Urothelium cell line (cell line): Measurements from ENCODE around the gene BRD1.
A peak's percentile ranks its signal among the peaks of the same experiment; 100 is the strongest.

Source experiments
- DNase-seq: peaks from one replicate; pipeline ENCODE4 v3.0.0; 2011; ENCODE audit warnings: low spot score, mixed read lengths
- FAIRE-seq: peaks from 2 replicates; lab custom pipeline; 2011; peaks lifted over from hg19 to GRCh38; lab: Jason Lieb, UNC

BRD1 gene

DNA sequence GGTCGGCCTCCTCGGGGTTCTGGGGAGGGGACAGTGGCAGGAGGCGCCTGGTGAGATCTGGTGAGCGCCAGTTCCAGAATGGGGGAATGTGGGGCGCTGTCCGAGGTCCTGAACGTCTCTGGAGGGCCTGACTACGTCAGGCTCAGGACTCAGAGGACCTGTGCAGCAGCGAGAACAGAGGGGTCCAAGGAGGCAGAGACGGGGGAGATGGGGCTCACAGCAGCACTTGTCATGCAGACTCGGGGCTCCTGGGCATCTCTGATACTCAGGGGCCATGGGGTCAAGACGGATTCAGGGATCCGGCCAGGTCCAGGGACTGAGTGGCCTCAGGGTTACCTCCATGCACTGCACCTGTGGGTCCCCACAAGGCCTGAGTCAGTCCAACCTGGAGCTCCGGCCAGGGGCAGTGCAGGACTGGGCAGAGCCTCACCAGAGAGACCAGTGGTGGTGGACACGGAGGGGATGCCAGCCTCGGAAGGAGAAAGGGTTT lies 92.2 kb downstream of the BRD1 start:
- DNase-seq (peak; percentile 76), FAIRE-seq (no peak)

DNA sequence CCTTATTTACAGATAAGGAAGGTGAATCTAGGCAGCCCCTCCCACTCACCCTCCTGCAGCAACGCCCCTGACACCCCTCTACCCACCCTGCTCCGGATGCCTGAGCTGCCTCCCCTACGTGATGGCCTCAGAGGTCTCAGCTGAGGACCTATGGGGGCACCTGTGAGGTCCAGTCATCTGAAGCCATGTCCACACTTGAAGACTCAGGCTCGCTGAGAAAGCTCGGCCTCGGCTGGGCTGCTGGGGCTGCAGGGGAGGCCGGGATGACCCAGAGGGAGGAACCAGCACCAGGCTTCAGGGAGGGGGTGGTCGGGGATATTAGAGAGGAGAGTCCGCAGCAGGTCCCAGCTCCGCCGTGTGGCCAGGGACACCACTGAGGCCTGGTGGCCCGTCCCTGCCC lies 92.8 kb downstream of the BRD1 start:
- FAIRE-seq (no peak), DNase-seq (no peak)

DNA sequence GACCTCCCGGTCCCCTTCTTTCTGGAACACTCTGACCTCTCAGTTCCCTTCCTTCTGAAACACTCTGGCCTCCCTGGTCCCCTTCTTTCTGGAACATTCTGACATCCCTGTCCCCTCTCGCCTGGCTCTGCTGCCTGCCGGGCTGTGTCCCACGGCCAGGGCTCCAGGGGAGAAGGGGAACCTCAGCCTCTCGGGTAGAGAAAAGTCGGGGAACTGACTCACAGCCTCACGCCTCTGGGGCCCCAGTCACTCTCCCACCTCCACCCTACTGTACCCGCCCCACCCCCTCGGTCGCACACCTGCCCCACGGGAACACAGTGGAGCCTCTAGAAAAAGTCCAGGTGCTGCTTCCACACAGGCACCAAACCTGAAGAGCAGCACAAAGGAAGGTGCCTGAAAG lies 93.3 kb downstream of the BRD1 start:
- no peak for FAIRE-seq
- DNase-seq, result no peak

DNA sequence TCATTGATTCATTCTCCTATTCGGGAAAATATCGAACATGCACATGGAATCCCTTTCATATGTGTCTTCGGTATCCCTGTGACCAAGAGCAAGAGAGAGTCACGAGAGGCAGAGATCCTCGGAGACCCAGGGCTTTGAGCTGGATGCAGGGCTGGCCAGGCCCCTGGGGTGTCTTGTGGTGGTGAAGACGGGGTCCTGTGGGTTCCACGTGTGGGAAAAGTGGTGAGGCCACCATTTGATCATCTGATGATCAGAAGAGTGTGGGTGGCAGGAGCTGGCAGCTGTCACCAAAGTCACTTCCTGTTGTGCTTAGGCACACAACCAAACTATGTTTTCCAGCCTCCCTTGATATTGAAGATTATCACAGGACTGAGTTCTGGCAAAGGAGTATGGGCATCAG lies 94.0 kb downstream of the BRD1 start:
- DNase-seq (no peak), FAIRE-seq (no peak)

DNA sequence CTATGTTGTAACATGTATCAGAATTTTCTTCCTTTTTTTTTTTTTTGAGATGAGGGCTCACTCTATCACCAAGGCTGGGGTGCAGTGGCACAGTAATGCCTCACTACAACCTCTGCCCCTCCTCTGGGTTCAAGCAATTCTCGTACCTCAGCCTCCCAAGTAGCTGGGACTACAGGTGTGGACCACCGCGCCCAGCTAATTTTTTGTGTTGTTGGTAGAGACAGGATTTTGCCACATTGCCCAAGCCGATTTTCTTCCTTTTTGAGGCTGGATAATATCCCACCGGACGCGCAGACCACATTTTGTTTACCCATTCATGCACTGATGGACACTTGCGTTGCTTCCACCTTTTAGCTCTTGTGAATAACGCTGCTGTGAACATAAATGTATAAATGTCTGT lies 97.0 kb downstream of the BRD1 start:
- DNase-seq (no peak), FAIRE-seq (no peak)

DNA sequence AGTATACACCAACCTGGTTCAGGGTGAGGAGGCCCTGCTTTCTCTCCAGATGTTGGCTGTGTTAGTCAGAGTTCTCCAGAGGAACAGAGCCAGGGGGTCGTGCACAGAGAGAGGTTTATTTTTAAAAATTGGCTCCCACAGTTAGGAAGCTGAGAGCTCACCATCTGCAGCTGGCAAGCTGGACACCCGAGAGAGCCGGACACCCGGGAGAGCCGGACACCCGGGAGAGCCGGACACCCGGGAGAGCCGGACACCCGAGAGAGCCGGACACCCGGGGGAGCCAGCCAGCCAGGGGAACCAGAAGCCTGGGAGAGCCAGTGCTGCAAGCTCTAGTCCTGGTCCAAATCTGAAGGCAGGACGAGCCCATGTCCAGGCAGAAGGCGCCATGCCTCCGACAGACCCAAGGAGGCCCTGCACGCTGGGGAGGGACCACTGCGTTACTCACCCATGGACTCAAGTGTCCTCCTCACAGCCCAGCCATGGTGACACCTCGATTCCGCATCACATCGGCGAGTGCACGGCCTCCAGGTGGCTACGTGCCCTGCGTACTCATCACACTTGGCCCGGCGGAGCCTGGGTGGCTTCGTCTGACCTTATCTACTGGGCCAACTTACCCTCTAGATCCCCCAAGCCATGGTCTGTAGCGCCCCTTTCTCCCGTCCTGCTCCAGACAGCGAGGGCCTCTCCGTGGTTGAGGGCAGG lies 99.0 kb downstream of the BRD1 start:
- no peak for FAIRE-seq

DNA sequence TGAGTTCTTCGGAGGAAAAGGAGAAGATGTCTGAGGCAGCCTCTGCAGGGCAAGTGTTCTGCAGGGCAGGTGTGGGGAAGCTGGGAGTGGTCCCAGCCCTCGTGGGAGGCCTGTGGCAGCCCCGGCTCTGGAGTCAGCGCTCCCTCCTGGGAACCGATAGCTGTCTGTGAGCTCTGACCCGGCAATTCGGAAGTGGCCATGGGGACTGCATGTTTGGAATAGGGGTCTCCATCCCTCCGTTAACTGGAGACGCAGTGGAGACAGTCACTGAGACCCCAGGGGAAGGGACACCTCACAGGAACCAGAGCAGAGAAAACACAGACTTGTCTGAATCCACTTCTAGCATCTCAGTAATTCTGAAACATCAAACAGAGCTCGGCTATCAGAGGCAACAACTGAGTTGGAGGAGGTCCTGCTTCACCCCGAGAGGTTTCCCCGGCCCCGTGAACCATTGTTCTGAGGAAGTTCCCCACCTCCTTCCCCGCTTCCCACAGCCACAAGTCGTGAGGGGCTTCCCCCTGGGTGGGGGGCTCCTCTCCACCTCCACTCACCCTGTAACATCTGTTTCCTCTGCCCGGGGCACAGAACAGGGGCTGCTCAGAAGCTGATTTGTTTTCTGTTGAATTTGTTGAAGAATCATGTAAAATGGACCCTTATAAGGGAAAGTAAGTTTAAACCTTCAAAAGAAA lies 99.6 kb downstream of the BRD1 start:
- DNase-seq (no peak), FAIRE-seq (no peak)

More for the DNA sequence above, 99.0 kb downstream of the BRD1 start:
- DNase-seq, result no peak

DNA sequence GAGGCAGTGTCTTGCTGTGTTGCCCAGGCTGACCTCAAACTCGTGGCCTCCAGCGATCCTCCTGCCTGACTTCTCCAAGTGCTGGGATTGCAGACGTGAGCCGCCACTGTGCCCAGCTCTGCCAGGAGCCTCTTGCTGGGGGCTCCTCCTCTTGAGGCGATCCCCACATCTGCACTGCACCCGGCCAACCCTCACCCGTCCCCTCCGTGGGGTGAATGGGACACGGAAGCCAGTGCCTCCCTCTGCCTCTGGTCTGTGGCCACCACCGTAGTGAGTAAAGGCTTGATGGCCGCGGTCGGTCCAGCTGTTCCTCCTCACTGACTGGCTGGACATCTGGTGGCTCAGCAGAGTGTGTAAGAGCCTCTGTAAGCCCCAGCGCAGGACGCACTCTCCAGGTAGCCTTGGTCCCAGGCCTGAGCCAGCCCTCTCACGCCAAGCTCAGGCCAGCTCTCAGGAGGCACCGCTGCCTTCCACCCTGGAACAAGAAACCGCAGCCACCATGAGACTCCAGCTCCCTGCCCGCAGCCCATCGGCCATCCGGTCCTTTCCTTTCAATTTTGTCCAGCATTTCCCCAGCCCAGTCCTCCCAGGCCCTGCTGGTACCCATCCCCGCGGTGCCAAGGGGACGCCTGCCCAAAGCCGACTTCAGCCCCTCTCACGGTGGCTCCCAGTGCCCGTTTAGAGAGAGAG lies 100.3 kb downstream of the BRD1 start:
- FAIRE-seq (no peak), DNase-seq (no peak)

DNA sequence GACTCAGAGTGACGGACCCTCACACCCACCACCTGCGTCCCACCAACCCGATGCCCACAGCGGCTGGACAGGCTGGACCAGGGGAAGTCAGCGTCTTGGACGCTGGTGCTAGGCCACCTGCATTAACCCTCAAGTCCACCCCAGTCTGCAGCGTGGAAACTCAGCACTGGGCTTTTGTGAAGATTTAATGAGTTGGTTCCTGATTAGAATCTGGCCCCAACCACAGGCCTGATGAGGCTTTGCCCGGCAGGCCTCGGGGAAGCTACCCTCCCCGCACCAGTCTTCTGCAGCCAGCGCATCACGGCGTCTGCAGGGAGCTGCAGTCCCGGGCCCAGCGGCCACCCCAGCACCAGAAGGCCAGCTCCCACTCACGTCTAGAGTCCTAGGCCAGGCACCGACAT lies 101.0 kb downstream of the BRD1 start:
- FAIRE-seq, result no peak
- DNase-seq, result no peak

DNA sequence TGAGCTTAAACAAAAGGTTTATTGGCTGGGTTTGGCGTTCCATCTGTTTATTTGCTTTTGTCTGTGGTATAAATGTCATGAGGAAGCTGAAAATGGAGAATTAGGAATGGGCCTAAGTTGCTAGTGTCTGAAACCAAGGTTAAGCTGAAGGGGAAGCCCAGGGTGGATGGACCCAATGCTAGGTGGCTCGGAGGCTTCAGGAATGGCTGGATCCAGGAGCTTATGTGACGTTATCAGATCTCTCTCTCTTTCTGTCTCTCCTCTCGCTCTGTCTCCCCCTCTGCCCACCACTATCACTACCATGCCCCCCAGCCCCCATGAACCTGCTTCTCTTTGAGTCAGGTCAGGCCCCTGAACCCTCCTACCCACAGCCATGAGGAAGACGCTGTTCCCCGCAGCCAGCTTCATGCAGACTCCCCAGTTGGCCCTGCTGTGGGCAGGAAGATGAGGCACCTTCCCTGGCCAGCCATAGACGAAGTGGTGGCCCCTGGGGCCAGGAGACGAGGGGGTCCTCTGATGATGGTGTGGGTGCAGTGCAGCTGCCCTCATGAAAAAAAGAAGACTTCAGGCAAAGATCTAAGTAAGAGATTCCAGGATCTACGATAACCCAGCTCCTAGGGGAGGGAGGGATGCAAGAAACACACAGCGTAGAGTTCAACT lies 101.5 kb downstream of the BRD1 start:
- no peak for FAIRE-seq

DNA sequence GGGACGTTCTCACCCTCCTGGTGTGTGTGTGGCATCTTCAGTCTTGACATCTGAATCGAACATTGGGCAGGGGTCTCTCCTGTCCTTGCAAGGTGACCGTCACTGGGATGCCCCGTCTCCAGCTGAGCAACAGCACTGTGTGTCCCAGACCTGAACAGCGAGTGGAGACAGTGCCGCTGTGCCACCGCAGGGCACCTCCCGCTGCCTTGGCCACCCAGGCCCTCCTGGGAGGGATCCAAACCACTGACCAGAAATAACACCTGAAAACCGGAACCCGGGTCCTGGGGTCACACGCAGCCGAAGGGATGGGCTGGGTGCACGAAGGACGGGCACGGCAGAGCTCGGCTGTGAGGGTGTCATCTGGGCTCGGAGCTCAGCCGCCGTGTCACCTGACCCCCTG lies 102.2 kb downstream of the BRD1 start:
- DNase-seq (no peak), FAIRE-seq (no peak)

More for the DNA sequence above, 101.5 kb downstream of the BRD1 start:
- no peak for DNase-seq

DNA sequence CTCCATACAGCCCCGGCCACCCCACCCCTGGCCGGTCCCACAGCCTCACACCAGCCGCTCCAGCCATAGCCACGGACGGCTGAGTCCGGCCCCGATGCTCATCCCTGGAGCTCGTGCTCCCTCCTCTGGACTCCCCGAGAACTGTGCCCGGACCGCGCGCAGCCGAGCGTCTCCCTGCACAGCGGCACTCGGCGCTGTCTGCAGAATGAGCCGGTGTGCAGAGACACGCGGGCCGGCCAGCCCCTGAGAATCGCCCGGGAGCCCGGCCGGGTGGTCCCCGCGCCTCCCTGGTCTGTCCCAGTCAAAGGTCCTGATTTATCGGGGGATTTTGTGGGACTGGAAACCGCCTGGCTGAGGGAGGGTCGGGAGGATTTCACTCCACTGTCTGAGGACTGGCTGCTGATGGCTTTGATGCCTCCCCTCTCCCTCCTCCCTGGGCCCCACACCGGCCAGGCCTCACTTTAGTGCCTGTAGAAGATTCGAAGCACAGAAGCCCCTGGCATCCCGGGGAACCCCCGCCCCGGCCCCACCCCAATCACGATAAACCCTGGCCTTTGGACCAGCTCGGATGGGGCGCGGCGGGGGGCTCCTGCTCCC lies 102.7 kb downstream of the BRD1 start:
- DNase-seq, result peak; percentile 94
- FAIRE-seq, result peak; percentile 91

DNA sequence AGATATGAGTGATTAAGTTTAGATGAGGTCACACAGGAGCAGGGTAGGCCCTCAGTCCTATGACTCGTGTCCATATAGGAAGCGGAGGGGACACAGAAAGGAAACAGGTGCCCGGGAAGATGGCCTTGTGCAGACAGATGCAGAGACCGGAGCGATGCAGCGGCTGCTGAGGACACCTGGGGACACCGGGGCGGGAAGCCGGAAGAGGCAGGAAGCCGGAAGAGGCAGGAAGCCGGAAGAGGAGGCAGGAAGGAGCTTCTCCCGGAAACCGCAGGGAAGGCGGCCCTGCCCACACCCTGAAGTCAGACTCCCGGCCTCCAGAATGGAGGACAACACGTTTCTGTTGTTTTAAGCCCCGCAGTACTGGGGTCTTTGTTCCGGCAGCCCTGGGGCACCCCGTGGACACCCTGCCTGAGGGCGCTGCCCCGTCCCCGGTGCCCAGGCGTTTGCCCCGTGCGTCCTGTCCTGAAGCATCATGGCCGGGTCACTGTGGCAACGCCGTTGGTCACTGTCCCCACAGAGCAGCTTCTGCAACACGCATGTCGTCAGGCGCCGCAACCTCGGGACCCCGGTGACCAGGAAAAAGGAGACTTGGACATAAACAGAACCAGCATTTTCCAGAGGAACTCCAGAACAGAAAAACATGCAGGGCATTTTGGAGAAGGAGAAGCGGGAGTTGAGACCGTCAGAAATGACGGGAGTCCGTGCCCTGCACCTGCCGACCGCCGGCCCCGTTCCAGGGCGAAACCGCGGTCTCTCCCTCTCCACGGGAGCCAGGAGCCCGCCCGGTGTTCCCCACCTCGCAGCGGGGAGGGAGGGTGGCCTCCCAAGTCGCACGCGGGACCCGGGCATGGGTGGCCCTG lies 103.4 kb downstream of the BRD1 start:
- FAIRE-seq (no peak), DNase-seq (peak; percentile 59)

DNA sequence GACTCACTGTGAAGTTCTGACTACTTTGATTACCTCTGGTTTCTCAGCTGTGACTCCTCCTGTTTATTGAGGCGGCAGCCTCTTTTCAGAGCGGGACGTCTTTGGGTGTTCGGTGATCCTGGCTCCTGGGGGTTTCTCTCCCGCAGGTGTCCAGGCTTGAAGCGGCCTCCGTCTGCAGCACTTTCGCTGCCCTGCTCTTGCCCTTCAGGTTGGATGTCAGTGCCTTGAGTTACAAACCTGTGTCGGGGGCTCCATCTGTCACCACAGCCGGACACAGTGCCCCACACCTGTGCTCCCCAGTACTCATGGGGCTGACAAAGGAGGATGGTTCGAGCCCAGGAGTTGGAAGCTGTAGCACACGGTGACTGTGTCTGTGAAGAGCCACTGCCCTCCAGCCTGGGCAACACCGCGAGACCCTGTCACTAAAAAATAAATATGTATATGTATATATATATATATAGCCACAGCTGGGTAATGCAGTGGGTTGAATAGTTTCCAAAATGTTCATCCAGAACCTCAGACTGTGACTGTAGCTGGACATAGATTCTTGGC lies 104.1 kb downstream of the BRD1 start:
- DNase-seq, result no peak
- FAIRE-seq, result no peak
